NCI-H446 (cell line): ENCODE results near the gene CDIP1.
A peak's percentile ranks its signal among the peaks of the same experiment; 100 is the strongest.
"Not testable (repeated sequence)": the region's sequence is repeated elsewhere in the genome, so short reads cannot be mapped to it uniquely, and the experiment has no call there.

Source experiments
- DNase-seq, 2 experiments: peaks; one replicate each; lab custom pipeline; 2025; lab: John Stamatoyannopoulos, UW

Gene CDIP1

GRCh38 chr16:4538350-4539235, at the start of gene CDIP1:
CDIP1 (minus strand) TSS chr16:4538773; CDS start chr16:4514130, 24,643 bp downstream.
- DNase-seq, result peak; percentile 87 to 97

GRCh38 chr16:4586291-4586690, 47.7 kb upstream of the CDIP1 start:
- no peak for DNase-seq

- no peak for DNase-seq
These were observed 45.3 kb upstream of the CDIP1 start for GRCh38 chr16:4583906-4584305.

GRCh38 chr16:4580250-4580649, 41.7 kb upstream of the CDIP1 start:
- no peak for DNase-seq

GRCh38 chr16:4578961-4579530, 40.5 kb upstream of the CDIP1 start:
- DNase-seq, result no peak

GRCh38 chr16:4576008-4576407, 37.4 kb upstream of the CDIP1 start:
- DNase-seq, result no peak

- DNase-seq, result no peak
These were observed 36.5 kb upstream of the CDIP1 start for GRCh38 chr16:4574919-4575705.

DNA sequence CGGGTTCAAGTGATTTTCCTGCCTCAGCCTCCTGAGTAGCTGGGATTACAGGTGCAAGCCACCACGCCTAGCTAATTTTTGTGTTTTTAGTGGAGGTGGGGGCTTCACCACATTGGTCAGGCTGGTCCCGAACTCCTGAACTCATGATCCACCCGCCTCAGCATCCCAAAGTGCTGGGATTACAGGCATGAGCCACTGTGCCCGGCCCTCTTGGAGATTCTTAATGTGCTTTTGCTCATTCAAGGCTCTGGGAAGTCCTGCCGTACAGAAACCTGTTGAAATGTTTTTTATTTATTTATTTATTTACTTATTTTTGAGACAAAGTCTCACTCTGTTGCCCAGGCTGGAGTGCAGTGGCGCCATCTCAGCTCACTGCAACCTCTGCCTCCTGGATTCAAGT, 35.4 kb upstream of the CDIP1 start:
- DNase-seq, result not testable (repeated sequence)

DNA sequence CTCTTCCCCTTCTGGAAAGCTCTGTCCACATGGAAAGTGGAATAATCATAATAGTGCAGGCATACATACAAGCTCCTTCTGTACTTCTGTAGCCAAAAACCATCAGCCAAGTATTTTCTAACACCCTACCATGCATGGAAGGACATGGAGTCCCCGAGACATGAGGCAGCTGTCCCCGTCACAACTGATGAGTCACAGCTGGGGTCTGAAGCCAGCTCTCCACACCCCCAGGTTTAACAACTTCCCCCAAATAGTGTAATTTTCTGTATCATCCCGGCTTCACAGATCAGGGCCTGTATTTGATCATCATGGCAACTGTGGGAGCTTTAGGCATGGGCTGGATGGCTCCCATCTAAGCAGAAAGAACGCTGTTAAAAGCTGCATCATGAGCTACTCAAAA, 34.1 kb upstream of the CDIP1 start:
- DNase-seq, result no peak

- no peak for DNase-seq
These were observed 32.2 kb upstream of the CDIP1 start for GRCh38 chr16:4570688-4571321.

DNA sequence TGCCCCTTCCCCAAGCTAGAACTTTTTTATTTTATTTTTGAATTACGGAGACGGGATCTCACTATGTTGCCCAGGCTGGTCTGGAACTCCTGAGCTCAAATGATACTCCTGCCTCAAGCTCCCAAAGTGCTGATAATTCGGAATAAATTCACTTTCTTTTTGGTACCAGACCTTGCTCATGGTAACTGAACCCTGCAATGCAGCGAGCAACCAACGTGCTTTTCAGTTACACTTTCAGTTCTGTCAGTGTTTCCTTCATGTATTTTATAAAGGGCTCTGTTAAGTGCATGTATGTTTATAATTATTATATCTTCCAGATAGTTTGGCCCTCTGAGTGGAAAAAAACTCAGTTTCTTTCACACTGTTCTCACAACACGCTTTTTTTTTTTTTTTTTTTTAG, 31.5 kb upstream of the CDIP1 start:
- no peak for DNase-seq

GRCh38 chr16:4566144-4566543, 27.6 kb upstream of the CDIP1 start:
- DNase-seq, result no peak

DNA sequence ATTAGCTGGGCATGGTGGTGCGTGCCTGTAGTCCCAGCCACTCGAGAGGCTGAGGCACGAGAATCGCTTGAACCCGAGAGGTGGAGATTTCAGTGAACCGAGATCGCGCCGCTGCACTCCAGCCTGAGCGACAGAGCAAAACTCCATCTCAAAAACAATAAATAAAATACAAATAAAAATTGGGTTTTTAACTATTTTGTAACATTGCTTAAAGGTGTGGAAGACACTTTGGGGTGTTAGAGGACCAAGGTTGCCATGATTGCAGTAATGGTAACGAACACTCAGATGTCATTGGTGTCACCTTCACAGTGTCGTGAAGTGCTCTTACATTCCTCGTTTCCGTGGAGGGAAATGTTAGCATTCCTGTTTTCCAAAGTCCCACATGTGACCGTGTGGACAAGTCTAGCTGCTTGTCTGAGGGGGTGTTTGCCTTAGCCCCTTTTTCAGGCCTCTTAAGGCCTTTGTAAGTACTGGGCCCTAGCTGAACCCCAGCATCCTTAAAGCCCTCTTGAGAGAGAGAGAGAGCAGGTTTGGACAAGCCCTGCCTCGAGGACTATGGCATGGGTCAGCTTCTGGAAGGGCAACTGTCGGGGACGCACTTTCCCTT, 26.2 kb upstream of the CDIP1 start:
- DNase-seq, result no peak

DNA sequence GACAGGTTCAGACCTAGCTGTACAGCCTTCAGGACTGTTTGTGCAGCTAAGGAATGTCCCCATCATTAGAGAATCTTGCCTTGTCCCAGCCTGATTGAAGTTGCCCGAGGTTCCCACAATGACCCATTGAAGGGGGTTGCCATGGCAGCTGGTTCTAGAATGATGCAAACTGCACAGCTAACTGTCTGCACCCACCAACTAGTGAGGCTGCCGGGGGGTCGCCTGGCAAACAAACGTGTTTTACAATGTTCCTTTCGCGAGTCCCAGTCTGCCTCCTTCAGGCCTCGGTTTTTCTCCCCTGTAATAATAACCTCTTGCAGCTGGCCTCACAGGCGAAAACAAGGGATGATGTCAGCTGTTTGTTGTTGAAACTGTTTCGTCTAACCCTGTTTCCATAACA, 23.0 kb upstream of the CDIP1 start:
- no peak for DNase-seq

GRCh38 chr16:4557973-4558372, 19.4 kb upstream of the CDIP1 start:
- DNase-seq, result no peak

- no peak for DNase-seq
These were observed 18.0 kb upstream of the CDIP1 start for GRCh38 chr16:4556580-4556979.

GRCh38 chr16:4556112-4556511, 17.5 kb upstream of the CDIP1 start, which contains the start of gene C16orf96:
C16orf96 (plus strand) TSS chr16:4556340; CDS start chr16:4556490, 150 bp downstream.
- no peak for DNase-seq

DNA sequence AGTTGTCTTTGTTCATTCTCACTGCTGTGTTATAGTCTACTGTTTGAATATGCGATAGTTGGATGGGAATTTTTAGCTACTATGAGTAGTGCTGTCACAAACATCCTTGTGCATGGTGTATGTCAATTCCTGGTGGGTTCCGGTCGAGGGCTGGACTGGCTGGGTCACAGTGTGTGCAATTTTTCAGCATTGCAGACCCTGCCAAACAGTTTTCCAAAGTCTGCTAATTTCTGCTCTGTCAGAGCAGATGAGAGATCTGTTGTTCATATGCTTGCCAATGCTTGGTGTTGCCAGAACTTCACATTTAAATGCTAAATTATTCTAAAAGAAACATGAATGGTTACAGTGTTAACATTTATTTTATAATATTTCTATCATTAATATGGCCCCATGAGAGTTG, 14.0 kb upstream of the CDIP1 start:
- no peak for DNase-seq

- DNase-seq, result peak in 1 of 2 experiments; percentile 21
These were observed 12.0 kb upstream of the CDIP1 start for GRCh38 chr16:4550591-4550990.

DNA sequence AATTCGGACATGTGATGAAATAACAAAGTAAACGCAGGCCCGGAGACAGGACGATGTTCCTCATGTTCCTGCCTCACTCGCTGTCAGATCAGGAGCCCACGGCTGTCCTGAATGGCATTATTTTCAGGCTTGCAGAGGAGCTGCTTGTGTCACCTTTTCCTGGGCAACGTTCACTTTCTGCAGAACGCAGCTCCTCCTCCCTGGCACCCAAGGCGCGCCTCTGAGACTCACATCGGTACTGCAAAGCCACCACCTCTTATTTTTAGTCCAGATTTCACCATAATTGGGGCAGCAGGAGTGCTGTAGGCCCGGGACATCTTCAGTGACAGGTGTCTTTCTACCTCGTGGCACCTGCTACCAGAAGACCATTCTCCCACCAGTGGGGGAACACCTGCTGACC, 9.6 kb upstream of the CDIP1 start:
- DNase-seq, result no peak

DNA sequence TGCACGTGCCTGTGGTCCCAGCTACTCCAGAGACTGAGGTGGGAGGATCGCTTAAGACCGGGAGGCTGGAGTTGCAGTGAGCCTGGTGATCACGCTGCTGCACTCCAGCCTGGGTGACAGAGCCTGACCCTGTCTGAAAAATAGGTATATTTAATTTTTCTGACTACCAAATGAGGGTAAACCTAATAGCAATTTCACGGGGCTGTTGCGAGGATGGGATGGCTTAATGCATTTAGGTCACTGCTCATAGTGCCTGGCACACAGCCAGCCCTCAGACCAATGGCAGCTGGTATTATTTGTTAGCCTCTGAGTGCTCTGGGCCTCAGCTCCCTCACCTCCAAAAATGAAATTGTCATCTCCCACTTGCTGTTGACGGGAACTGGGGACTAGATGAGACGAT, 5.9 kb upstream of the CDIP1 start:
- DNase-seq, result no peak
